Occipital lobe (tissue), 2 donors: Measurements from ENCODE around the gene STS. TPM values are rescaled to one million over a fixed set of nuclear protein-coding genes. Genes with fewer than 3 reads are reported as not detected.

ENCODE experiments used
- DNase-seq: peaks from one replicate; lab custom pipeline; 2025; lab: John Stamatoyannopoulos, UW
- total RNA-seq: library from RNA; depleted of rRNA; stranded (reverse); fragments of >200 nt; gene quantifications from one replicate; pipeline ENCODE4 v1.2.3, GENCODE V29; 2014

Gene STS
- total RNA-seq, 1 donor from 2014 or later: 4.4 TPM

DNA sequence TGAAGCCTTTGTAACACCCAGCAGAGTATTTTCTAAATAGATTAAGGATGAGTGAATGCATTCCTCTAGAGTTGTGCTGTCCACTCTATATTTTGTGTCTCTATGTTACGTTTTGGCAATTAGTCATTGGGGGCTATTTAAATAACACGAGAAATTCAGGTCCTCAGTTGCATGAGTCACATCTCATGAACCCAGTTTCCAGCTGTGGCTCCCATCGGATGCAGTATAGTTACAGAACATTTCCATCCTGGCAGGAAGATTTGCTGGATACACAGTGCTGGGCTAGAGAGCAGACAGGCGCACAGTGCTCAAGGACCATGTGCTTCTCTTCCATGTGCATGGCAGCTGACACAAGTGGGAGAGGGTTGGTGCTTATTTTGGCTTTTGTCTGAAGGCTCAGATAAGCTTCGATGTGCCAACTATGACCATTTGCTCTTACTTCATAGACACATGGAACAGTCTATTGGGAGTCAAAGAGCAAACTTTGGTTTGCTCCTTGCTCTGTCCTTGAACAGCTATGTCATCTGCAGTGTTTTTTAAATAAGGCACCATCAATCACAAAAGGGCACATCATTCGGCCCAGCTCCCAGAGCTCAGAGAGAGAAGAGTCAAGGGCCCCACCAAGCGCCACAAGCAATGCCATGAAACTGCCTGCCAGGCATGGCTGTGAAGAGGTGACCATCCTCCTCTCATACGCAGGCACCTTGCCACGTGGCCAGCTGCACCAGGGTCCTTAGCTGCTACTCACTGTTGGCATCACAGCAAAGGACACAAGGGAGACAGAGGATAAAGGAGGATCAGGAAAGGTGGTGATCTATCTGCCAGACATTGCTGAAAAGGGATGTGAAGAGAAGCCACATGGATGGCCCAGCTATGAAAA is 8.1 kb upstream of the STS start:
- no peak for DNase-seq

DNA sequence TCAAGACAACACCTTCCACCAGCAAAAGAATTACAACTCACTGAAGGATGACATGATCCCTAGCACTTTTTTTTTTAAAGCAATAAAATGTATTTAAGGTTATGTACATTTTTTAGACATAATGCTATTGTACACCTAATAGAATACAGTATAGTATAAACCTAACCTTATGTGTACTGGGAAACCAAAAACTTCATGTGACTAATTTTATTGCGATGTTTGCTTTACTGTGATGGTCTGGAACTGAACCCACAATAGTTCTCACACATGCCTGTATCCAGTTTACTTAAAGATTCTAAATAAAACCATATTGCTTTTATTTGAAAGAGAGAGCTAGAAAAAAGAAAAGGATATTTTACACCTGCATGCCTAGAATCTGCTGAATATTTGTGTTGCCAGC is 4.4 kb upstream of the STS start:
- no peak for DNase-seq

DNA sequence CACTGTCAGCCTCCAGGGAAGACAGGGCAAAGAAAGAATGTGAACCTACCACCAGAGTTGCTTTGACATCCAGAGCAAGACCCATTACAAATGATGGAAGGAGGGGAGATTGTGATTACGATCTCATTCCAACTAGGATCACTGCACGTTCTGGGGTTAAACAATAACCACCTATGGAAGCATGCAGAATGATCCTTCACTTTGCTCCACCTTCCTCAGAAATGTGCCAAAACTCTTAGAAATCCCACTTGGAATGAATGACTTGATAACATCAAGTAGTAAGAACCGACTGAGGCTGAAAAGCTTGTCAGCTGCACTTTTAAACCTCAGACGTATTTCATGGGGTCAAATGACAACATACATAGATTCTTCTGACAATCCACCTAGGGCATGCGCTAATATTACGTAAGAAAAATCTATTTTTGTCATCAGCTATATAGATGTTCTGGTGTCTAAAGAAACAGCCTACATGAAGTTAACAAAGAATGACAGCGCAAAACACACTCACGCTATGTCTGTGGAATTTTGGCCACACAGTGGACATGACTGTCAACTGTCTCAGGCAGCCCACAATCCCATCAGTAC is 3.5 kb upstream of the STS start:
- DNase-seq: no peak

DNA sequence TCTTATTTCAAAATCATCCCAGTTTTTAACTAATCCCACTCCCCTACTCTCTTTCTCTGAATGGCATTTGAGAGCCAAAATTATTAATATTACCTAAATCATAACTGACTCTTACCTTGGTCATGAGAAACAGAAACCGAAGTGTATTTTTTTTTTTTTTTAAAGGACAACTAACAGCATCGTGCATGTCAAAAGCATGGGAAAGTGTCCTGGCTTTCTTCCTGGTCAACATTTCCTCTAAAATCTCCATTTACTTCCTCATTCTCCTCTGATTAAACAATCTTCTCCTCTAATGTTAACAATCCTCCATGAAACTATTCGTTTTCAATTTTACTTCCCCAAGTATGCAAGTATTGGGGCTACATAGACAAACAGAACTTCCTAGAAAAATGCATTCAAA is 2.1 kb upstream of the STS start:
- no peak for DNase-seq

DNA sequence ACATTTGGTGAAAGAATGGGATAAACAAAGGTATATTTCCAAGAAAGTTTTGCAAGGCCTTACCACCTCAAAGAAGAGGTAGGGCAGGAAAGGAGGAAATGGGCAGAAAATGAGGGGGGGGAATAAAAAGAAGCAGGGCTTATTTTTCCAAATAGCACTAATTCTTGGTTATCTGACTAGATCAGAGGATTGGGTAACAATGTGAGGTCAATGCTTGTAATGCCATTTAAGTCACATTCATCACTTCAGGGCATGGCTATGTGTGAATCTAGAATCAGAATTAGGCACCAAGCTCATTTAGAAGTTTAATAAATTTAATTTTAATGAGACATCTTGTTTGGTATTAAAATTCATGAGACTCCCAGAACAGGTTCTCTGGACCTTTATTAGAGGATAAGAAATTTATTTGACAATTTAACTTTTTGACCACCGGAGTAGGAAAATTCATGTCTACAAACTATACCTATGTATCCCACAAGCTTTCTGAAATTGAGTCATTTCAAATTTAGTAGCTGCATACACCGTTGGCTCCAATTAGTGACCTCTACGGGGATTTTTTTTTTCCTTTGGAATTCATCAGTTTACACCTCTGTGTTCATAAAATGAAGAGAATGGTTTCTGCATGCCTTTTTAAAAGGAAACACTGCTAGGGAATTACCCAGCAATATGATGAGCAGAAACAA is 1.4 kb upstream of the STS start:
- no peak for DNase-seq

DNA sequence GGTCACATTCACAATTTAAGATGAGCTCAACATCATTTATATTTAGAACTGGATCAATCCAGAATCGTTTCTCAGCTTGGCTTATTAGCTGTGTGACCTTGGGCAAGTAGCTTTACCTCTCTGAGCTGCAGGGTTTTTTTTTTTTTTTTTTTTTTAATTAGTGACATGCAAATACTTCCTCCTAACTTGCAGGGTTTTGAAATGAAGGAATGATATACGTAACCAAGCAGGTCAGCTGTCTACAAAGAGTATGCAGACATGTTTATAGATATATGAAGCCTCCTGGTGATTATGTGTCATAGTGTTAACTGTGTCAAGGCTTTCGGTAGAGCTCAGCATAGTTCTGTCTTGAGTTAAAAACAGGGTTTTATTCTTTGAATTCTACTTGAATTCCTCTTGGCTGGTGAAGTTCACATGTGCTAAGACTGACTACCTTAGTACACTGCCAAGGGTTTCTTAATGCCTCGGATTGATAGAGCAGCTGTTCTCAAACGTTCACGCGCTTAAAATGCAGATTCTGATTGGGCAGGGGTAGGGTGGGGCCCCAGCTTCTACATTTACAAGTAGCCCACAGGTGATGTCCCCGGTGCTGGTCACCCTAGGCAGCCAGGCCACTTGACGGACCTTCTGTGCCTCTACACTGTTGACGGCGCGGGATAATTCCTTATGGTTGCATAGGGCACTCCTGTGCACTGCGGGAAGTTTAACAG is 654 bp upstream of the STS start:
- DNase-seq: peak; percentile 20

DNA sequence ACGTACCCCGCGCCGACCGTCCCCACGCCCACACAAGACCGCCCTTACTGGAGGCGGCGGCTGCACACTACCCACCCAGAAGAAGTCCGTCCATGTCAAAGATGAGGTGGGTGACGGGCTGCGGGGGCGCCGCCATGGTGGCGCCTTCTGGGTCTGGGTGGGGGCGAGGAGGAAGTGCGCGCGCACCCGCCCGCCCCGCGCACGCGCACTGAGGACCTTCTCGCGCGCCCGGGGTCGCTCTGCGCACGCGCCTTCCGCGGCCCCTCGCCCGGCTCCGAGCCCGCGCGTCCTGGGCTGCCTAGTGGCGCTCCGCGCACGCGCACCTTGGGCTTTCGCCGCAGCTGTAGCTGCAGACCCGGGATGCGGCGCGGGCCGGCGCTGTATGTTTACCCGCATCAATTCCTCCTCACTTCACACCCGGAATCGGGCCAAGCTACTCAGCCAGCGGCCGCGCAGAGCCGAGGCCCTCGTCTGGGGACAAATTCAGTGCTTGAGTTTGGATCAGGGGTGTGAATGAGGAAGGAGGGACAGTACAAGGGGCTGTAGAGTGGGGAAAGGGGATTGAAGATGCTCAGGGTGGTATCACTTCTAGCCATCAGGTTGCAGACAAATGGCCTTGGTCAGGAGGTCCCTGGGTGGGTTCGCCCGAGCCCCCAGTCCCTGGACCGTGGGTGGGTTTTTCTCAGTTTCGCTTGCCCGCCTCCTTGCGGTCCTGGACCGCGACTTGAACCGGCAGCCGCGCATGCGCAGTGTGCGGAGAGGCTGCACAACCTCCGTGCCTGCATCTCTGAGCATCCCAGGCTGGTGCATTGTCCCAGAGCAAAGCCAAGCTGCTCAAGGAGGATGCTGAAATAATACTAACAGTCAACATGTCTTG is 704 bp downstream of the STS start, which contains the start of gene PUDP:
TSS of gene PUDP (minus strand) at position 176 of the 877 bp plus-strand sequence. CDS start at position 136, 40 bp downstream.
- peak; percentile 58 for DNase-seq

DNA sequence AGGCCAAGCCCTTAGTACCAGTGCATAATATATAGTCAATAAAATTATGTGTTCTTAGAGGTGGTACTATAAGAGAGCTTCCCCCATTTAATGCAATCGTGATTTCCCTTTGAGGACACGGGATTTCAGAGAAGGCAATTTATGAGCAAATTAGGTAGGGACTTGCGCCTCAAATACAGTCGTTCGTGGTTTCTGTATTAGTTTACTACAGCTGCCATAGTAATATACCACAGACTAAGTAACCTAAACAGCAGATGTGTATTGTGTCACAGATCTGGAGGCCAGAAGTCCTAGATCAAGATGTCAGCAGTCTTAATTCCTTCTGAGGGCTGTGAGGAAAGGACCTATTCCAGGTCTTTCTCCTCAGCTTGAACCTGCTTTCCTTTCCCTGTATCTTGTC is 1.9 kb downstream of the STS start:
- no peak for DNase-seq

DNA sequence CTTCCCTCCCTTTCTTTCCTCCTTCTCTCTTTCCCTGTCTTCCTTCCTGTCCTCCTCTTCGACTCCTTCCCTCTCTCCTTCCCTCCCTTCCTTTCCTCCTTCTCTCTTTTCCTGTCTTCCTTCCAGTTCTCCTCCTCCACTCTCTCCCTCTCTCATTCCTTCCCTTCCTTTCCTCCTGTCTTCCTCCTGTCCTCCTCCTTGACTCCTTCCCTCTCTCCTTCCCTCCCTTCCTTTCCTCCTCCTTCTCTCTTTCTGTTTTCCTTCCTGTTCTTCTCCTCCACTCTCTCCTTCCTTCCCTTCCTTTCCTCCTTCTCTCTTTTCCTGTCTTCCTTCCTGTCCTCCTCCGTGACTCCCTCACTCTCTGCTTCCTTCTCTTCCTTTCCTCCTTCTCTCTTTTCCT is 5.7 kb downstream of the STS start:
- DNase-seq: no peak

DNA sequence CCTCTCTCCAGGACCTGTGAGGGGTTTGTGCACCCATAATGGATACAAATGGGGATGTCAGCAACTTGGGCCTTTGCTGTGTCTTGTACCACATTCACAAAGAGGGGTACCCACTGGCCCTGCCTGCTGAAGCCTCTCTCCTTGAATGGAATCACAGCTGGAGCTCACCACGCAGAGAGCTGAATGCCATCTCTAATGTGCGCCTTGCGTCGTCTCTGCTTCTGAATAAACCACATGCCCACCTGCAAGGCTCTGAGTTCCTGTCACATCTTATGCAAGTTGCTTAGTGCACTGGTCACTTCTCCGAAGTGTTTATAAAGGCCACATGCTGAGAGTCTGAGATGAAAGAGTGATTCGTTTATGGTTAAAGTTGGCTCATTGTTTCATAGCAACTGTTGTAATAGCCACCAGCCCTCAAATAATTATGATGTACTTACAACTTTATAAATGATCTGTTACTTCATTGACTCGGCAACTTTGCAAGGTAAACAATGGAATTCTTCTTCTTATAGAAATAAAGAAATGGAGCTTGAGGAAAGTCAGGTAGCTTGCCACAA is 6.6 kb downstream of the STS start:
- no peak for DNase-seq

DNA sequence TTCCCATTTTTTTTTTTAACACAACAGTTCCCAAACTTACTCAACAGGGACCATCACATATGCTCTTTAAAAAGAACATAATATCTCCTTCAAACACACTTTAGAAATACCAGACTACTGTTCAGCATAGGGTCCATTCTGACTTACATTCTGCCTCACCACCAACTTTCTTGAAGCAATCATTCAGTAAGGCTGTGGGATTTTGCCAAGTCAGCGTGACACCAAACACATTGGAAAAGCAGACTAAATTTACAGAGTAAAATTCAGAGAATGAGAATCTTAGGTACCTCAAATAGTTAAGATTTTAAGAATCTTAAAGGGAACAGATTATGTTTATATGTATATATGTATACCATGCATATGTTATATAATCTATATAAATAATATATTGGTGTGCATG is 7.7 kb downstream of the STS start:
- no peak for DNase-seq

DNA sequence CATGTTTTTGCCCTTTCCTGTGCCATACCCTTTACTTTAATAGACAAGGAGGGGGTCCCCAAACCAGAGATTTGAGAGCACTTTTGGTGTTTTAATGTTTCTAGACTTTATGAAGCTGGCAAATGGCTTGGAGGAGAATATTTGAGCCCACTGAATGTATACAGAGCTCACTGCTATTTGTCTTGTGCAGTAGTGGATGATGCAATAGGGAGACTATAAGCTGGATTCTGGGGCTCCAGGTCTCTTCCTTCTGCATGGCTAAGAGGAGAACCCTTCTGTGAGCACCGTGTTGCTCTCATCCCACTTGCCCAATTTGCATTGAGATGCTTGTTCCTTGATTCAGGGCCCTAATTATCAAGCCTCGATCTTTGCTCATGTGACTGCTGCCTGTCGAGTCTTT is 9.4 kb downstream of the STS start:
- DNase-seq: no peak

DNA sequence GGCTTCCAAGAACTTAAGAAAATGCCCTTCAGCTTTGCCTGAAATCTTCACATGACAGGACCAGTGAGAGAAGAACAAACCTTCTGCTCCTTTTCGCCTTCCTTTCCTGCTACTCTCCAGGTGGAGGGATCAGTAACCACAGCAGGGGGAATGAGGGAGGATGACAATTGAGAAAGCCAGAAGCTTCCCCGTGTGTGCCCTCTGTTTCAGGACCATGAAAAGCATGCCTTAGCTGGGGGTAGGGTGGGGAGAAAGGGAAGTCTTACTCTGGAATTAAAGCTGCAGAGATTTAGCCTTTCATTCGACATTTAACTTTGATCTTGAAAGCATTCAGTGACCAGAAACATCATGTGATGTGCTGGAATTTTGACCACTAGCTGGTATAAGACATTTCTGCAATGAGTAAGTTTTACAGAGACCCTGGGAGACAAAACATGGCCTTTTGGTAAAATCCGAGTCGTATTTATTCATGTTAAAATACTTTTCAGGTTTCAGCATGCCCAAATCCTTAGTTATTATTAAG is 11.0 kb downstream of the STS start:
- DNase-seq: no peak

DNA sequence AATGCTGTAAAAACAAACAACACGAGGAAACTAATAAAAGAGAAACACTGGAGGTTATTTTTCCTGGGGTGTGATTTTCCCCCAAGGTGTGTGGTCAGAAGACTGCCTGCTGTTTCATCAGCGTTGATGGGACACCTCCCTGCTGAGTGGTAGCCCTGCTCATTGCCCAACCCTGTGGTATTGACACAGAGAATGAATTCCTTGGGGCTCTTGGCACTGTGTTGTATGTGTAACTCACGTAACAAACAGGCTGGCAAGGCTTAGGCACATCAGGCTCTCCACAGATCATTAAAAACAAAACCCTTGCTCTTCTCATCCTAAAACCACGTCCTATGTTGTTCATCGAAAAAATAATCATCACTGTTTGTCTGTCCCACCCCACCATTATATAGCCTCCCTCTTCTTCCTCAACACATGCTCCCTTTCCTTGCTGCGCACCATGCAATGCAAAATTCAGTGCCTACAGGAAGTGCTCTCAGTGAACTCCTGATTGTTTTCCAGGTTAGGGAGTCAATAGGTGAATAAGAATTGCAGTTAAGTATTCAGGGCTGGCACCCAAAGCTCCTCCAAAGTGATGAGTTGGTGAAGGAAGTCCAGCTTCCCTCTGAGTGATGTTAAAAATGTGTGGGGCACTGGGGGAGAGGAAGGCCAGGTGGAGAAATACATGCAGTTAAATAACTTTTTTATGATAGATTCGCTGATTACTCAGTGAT is 11.8 kb downstream of the STS start:
- no peak for DNase-seq

DNA sequence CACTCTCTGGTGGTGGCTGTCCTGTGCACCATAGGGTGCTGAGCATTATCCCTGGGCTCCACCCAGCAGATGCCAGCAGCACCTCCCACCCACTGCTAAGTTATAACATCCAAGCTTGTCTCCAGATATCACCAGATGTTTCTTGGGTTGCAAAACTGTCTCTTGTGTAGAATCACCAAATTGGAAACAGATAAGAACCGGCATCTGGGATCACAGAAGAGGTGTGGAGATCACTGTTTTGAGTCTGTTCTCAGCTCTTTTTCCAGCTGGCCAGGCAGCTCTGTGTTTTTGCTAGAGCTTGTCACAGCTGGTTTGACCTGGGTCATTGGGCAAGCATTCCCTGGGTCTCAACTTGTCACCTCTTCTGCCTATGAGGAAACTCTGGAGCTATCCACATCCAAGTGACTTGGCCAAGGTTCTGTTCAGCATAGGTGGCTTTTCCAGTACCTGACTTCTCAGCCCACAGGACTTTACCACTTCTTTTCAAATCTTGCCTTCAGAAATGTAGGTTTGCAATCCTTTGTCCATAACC is 15.7 kb downstream of the STS start:
- no peak for DNase-seq

DNA sequence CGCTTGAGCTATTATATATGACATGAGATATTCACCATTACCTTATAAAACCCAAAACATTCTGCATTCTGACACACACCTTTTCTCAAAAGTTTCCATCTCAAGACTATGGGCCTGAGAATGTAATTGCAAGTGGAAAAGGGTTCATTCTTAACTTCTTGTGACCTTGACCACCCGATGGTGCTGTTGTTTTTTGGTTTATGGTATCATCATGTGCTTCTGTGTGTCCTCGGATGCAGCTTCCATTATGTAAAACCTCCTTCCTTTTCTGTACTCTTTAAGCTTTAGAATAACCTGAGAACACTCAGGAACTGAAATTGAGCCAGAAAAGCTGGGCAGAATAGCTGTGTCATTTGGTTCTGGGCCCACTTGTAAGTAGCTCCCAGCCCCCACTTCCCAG is 16.7 kb downstream of the STS start:
- DNase-seq: no peak

DNA sequence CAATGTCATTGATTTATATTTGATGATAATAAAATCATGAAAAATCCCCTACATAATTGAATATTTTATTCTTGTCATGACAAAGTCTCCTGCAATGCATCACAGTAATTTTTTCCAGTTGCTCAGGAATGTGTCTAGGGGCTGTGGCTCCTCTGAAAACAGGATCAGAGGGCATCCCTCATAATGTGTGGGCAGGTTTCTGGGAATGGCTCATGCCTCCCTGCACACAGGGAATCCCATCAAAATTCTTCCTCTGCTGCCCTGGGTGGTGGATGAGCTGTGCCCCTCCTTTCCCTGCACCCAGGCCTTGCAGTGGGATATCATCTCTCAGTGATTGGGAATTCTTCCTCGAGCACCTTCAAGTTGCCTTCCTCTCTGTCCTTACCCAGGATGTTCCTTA is 20.9 kb downstream of the STS start:
- DNase-seq: no peak

DNA sequence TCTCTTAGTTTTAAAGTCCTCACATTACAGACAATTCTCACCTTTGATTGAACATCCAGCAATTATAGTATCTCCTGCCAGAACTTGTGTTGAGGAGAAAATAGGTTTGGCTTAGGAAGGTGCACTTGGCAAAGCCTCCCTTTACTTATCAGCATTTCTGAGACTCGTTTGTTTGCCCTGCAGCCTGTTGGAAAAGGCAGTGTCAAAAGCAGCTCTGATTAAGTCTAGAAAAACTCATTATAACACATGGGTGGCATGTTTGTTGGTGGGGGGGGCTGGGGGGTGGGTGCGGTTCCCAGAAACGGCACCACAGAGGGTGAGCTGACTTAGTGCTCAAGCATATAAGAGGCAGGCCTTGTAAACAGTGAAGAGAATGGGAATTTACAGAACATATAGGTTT is 22.1 kb downstream of the STS start:
- DNase-seq: no peak

DNA sequence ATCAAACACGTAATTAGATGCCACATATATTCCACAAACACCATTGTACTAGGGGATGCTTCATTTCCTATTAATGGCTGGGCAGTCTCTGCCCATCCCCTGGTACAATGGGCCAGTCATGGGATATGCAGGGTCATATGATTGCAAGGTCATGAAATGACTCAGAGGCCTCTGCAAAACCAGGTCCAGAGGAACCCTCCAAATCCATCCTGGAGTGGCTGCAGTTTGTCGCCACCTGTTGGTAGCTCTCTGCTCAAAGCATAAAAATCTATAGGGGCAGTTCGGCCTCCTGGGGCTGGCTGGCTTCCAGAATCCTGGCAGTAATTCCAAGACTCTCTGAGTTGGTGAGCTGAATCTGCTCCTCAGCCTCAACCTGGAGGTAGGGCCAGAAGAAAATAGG is 23.4 kb downstream of the STS start:
- no peak for DNase-seq
